ENCODE data around the gene PAQR5.

PAQR5 gene

DNA sequence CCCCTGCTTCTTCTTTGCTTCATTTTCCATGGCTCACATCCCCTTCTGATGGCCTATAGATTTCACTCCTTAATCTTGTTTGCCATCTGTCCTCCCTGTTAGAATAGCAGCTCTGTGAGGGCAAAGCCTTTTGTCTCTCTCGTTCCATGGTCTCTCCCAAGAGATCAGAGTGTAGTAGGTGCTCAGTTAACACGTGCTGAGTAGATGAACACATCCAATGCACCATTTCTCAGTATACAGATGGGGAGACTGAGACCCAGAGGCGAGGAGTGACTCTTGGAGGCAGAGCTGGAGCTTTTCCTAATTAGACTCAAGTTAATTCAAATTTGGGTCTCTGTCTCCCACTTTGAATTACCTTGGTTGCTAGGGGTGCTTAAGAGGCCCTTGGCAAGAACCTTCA is 4.2 kb downstream of the PAQR5 start:
- H3K4me3 ChIP-seq (ENCODE audit: low read length), result no peak overlapping the region
- TF ChIP-seq ZNF274 (IDR thresholded peaks at IDR 0.05; ENCODE audit: low read depth, low read length), result no peak

DNA sequence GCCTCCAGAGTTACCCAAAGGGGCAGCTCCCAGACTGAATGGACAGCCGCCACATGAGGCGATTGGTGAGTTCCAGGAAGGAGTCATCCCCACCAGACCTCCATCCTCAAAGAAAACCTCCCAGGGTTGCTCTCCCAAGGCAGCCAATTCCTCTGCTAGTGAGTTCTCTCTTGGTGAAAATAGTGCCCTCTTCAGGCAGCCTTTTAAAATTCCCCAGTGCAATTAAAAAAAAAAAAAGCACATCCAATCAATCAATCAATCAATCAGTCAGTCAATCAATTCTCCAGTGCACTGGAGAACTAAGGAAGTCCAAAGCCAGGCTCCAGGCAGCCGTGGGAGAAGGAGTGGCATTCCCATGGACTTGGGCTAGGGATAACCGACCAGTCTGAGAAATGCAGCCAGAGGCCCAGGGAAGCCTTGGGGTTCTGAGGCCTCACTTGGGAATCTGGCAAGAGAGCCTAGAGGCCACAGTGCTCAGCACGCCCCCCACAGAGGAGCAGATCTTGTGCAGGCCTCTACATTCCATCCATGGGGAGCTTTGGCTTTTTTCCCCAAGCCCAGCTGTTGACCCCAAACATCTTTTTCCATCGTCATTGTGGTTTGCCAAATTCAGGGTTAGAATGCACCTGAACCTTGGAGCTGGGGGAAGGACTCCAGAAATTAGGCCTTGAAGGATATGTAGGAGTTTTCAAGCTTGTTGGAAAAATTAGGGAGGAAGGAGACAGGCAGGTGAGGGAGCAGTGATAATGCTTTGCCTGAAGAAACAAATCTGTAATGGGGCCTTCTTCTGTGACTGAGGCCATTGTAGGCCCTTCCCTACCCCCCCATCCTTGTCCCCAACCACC is 4.8 kb downstream of the PAQR5 start:
- TF ChIP-seq ZNF274 (IDR thresholded peaks at IDR 0.05; ENCODE audit: low read depth, low read length), result no peak
- H3K4me3 ChIP-seq (ENCODE audit: low read length), result no peak overlapping the region

GRCh38 chr15:69304182-69304545 is 5.5 kb downstream of the PAQR5 start:
- no peak overlapping the region for H3K4me3 ChIP-seq (ENCODE audit: low read length)

GRCh38 chr15:69305204-69305931 is 6.7 kb downstream of the PAQR5 start:
- TF ChIP-seq ZNF274 (IDR thresholded peaks at IDR 0.05; ENCODE audit: low read depth, low read length), result no peak
- H3K4me3 ChIP-seq (ENCODE audit: low read length), result no peak overlapping the region

More at GRCh38 chr15:69304182-69304545, 5.5 kb downstream of the PAQR5 start:
- TF ChIP-seq ZNF274 (IDR thresholded peaks at IDR 0.05; ENCODE audit: low read depth, low read length), result no peak

DNA sequence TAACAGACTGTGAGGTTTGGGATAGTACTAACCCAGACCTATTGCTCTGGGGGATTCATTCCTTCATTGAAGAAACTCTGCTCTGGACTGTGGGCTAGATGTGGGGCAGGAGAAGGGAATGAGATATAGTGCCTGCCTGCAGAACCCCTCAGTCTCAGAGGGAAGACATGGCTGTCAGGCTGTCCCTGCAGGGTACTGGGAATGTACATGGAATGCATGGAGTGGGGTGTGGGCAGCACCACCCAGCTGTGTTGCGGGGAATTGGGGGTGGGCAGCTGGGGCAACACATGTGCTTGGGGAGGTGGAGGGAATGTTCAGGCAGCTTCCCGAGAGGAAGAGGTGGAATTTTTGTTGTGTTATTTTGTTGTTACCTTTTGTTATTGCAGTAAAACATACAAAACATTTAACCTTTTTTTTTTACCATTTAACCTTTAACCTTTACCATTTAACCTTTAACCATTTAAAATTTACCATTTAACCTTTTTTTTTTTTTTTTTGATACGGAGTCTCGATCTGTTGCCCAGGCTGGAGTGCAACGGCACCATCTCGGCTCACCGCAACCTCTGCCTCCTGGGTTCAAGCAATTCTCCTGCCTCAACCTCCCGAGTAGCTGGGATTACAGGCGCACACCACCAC is 7.3 kb downstream of the PAQR5 start:
- no peak overlapping the region for H3K4me3 ChIP-seq (ENCODE audit: low read length)
- TF ChIP-seq ZNF274 (IDR thresholded peaks at IDR 0.05; ENCODE audit: low read depth, low read length), result no peak

DNA sequence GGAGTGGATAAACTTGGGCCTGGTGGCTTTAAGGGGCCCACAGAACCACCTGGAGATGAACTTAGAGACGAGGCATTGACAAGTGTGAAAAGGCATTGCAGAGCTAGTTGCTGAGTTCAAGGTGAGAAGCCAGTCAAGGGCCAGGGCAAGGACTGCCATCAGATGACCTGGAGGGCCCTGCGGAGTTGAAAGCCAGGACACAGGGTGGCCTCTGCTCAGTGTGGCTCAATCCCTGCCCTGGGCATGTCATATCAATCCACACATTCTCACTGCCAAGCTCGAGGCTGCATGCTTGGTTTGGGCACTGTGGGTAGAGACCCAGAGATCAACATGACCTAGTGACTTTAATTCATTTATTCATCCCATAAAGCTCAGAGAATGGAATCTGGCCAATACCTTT is 9.2 kb downstream of the PAQR5 start:
- no peak for TF ChIP-seq ZNF274 (IDR thresholded peaks at IDR 0.05; ENCODE audit: low read depth, low read length)
- no peak overlapping the region for H3K4me3 ChIP-seq (ENCODE audit: low read length)

- TF ChIP-seq ZNF274 (IDR thresholded peaks at IDR 0.05; ENCODE audit: low read depth, low read length), result no peak
- no peak overlapping the region for H3K4me3 ChIP-seq (ENCODE audit: low read length)
Measured at GRCh38 chr15:69308949-69309348, 10.2 kb downstream of the PAQR5 start.

DNA sequence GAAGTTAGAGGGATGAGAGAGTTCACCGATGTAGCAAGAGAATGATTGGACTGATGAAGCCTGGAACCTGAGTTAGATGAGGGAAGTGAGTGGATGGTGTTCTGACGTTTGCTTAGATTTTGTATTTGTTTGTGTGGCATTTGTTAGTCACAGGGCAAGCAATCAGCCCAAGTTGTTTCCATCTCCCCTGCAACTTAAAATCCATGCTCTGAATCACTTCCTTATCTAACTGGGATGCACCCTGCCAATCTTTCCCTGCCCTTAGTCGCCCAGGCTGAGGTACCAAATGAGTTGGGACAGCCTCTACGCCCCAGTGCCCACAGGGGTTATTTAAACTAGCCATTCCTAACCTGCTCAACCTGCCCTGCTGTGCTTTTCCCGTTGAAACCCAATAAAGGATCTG is 12.6 kb downstream of the PAQR5 start:
- H3K4me3 ChIP-seq (ENCODE audit: low read length), result no peak overlapping the region
- TF ChIP-seq ZNF274 (IDR thresholded peaks at IDR 0.05; ENCODE audit: low read depth, low read length), result no peak

DNA sequence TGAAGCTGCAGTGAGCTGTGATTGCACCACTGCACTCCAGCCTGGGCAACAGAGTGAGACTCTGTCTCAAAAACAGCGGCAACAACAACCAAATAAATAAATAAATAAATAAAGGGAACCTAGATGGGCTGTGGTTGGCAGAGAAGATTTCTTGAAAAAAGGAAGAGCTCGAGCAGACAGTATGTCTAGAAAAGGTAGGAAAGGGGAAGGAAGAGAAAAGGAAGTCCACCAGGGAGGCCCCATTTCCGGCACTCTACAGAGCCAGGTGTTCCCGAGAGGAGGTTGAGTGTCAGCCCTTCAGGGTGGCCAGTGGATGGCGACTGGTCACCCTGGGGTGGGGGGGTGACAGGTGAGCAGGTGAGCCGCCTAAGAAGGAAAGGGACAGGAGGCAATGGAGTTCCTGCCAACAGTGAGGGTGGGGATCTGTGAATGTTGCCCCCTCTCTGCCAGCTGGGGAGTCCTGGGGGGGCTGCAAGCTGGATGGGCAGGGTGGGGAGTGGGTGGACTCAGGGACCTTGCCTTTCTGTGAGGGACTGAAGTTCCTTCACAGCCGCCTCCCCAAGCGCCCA is 14.8 kb downstream of the PAQR5 start:
- no peak for TF ChIP-seq ZNF274 (IDR thresholded peaks at IDR 0.05; ENCODE audit: low read depth, low read length)

GRCh38 chr15:69314131-69314530 is 15.4 kb downstream of the PAQR5 start:
- H3K4me3 ChIP-seq (ENCODE audit: low read length), result no peak overlapping the region
- no peak for TF ChIP-seq ZNF274 (IDR thresholded peaks at IDR 0.05; ENCODE audit: low read depth, low read length)

More for the DNA sequence above, 14.8 kb downstream of the PAQR5 start:
- H3K4me3 ChIP-seq (ENCODE audit: low read length), result no peak overlapping the region

GRCh38 chr15:69314736-69315135 is 16.0 kb downstream of the PAQR5 start:
- no peak for TF ChIP-seq ZNF274 (IDR thresholded peaks at IDR 0.05; ENCODE audit: low read depth, low read length)
- H3K4me3 ChIP-seq (ENCODE audit: low read length), result no peak overlapping the region

DNA sequence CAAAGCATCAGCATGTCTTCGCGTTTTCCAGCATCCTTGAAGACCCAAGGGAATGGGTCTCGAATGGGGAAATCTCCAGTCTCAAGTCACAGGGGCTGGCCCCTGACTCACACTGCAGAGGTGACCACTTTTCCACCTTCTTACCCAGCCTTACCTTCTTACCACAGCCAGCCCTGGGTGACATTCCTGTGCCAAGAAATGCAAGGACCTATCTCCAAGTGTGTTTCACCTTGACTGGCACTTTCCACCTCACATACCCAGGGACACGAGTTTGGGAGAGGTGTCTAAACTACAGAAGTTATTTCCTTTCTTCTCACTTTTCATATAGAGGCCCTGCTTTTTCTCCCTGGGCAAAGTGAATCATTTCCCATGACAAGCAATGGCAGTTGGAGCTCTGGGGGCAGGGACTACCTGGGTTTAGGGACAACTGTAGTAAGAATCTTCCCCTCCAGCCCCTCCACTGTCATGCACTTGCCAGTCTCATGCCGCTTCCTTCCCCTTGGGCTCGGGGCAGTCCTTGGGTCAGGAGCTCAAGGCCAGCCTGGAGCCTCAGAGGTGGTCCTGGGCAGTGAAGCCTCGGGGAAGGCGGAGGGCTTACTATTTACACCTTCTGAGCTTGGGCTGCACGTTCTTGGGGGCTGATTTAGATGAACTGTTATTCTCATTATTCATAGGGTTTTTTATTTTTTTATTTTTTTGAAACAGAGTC is 16.8 kb downstream of the PAQR5 start:
- no peak for TF ChIP-seq ZNF274 (IDR thresholded peaks at IDR 0.05; ENCODE audit: low read depth, low read length)
- no peak overlapping the region for H3K4me3 ChIP-seq (ENCODE audit: low read length)

GRCh38 chr15:69316291-69316690 is 17.6 kb downstream of the PAQR5 start:
- no peak for TF ChIP-seq ZNF274 (IDR thresholded peaks at IDR 0.05; ENCODE audit: low read depth, low read length)
- no peak overlapping the region for H3K4me3 ChIP-seq (ENCODE audit: low read length)

- TF ChIP-seq ZNF274 (IDR thresholded peaks at IDR 0.05; ENCODE audit: low read depth, low read length), result no peak
- no peak overlapping the region for H3K4me3 ChIP-seq (ENCODE audit: low read length)
Measured at GRCh38 chr15:69317392-69317841, 18.7 kb downstream of the PAQR5 start.

All from GM08714 (cell line).